Measurements from ENCODE around the gene KPNA1.

GRCh38 chr3:122520861-122521260 is 6.1 kb upstream of the KPNA1 start:
- TF ChIP-seq EZH2 (IDR thresholded peaks at IDR 0.05; ENCODE audit: insufficient read depth, poor library complexity, severe bottlenecking) = no peak
- no peak for TF ChIP-seq EZH2phosphoT487 (IDR thresholded peaks at IDR 0.05; ENCODE audit: insufficient read depth, low read depth)

All from GM23248 (cell line).